NB4 (cell line): ENCODE results near the gene LCA5L.

ENCODE experiments used
- MYC ChIP-seq: IDR thresholded peaks from 2 replicates; pipeline ENCODE4 v1.6.1; 2011; ENCODE audit warnings: low read depth, low read length
- POLR2A ChIP-seq: IDR thresholded peaks from 2 replicates; pipeline ENCODE4 v1.6.1; 2011; ENCODE audit warnings: mild to moderate bottlenecking; ENCODE audit not compliant: insufficient read length; ENCODE audit errors: extremely low read depth
- TF ChIP-seq, protein P1 (sequence below): IDR thresholded peaks from one replicate; pipeline ENCODE4 v1.5.1; 2012; ENCODE audit warnings: low read depth, low read length

DNA sequence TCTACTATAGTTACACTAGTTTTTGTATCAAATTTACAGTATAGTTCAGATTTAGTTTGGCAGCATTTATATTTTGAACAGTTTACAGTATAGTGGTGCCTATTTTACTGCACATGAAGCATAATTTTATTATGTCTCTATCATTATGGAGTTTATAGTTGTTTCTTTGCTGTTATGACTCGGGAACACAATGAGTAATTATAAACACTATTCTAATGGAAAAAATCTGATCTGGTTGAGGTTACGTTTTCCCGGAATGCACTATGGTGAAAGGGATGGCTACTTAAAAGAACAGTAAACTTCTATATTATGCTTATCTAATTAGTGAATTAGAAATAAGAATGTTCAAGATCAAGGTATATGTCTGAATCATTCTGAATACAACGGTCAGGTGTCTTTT, 10.6 kb downstream of the LCA5L start:
- TF ChIP-seq MYC = no peak
- TF ChIP-seq, protein P1, sequence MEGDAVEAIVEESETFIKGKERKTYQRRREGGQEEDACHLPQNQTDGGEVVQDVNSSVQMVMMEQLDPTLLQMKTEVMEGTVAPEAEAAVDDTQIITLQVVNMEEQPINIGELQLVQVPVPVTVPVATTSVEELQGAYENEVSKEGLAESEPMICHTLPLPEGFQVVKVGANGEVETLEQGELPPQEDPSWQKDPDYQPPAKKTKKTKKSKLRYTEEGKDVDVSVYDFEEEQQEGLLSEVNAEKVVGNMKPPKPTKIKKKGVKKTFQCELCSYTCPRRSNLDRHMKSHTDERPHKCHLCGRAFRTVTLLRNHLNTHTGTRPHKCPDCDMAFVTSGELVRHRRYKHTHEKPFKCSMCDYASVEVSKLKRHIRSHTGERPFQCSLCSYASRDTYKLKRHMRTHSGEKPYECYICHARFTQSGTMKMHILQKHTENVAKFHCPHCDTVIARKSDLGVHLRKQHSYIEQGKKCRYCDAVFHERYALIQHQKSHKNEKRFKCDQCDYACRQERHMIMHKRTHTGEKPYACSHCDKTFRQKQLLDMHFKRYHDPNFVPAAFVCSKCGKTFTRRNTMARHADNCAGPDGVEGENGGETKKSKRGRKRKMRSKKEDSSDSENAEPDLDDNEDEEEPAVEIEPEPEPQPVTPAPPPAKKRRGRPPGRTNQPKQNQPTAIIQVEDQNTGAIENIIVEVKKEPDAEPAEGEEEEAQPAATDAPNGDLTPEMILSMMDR = no peak
- TF ChIP-seq POLR2A = no peak
